Panc1 (cell line): Measurements from ENCODE around the gene RAD51AP1. TPM values are rescaled to one million over a fixed set of nuclear protein-coding genes. Genes with fewer than 3 reads are reported as not detected.

Experiments
- ATAC-seq: fragments of 200-7000 bp; cut with Tn5 transposase; 2 replicates; pipeline ENCODE4 v1.9.1; 2020; ENCODE audit warnings: mild to moderate bottlenecking, moderate library complexity
- BruUV-seq: library from RNA; stranded (reverse); fragments of 400-500 nt; replicated peaks from 2 replicates; lab custom pipeline; 2021; lab: Mats Ljungman, UMichigan
- CTCF ChIA-PET: fragments of 300-600 bp; sonication (Branson Sonifier 250); formaldehyde crosslinking; loops from one replicate; lab custom pipeline; 2022; ENCODE audit warnings: antibody characterized with exemption; lab: Charles Lee
- POLR2A ChIA-PET: fragments of 300-600 bp; sonication (Branson Sonifier 250); formaldehyde crosslinking; loops from one replicate; lab custom pipeline; 2022; ENCODE audit warnings: antibody characterized with exemption; lab: Charles Lee
- DNase-seq: peaks from one replicate; pipeline ENCODE4 v3.0.0-alpha.2; 2010; ENCODE audit warnings: low read depth, low spot score
- H3K27ac ChIP-seq: 2 replicates; pipeline ENCODE4 v1.5.1; 2011; ENCODE audit warnings: mild to moderate bottlenecking, low read length, inconsistent platforms
- H3K27me3 ChIP-seq: fragments of 200-500 bp; sonication (Bioruptor generic); 2 replicates; pipeline ENCODE4 v1.6.0; 2014; ENCODE audit warnings: low read length, inconsistent platforms; ENCODE audit not compliant: control insufficient read depth, insufficient read depth
- H3K36me3 ChIP-seq: fragments of 200-500 bp; sonication (Bioruptor generic); 2 replicates; pipeline ENCODE4 v1.5.1; 2014; ENCODE audit warnings: inconsistent platforms, mild to moderate bottlenecking, low read length, moderate library complexity; ENCODE audit not compliant: control insufficient read depth, insufficient read depth
- H3K4me1 ChIP-seq: 2 replicates; pipeline ENCODE4 v1.5.1; 2011; ENCODE audit warnings: inconsistent platforms, mild to moderate bottlenecking, low read length, moderate library complexity; ENCODE audit not compliant: control insufficient read depth, insufficient read depth
- H3K4me3 ChIP-seq, 2 experiments: 2 replicates each; pipeline ENCODE4 v1.5.1; 2011 to 2012; ENCODE audit warnings: low read depth in 2 of 2, low read length in 2 of 2, mild to moderate bottlenecking in 2 of 2, inconsistent platforms in 1 of 2, moderate library complexity in 1 of 2
- H3K9me3 ChIP-seq: fragments of 200-500 bp; sonication (Bioruptor generic); 2 replicates; pipeline ENCODE4 v1.5.1; 2014; ENCODE audit warnings: low read depth, mild to moderate bottlenecking, inconsistent platforms, low read length, moderate library complexity; ENCODE audit not compliant: control insufficient read depth, insufficient read depth
- CTCF ChIP-seq: fragments of 450-650 bp; IDR thresholded peaks from 2 replicates; pipeline ENCODE4 v1.5.1; 2017; ENCODE audit warnings: mild to moderate bottlenecking
- POLR2AphosphoS5 ChIP-seq: IDR thresholded peaks from 2 replicates; pipeline ENCODE4 v1.6.1; 2012; ENCODE audit warnings: mild to moderate bottlenecking, low read depth, low read length, moderate library complexity
- SIN3A ChIP-seq: IDR thresholded peaks from 2 replicates; pipeline ENCODE4 v1.6.1; 2012; ENCODE audit warnings: low read depth, mild to moderate bottlenecking, low read length, moderate library complexity, borderline replicate concordance; ENCODE audit not compliant: insufficient read depth
- TCF7L2 ChIP-seq: IDR thresholded peaks from 2 replicates; pipeline ENCODE4 v1.6.1; 2011; ENCODE audit warnings: mild to moderate bottlenecking, low read depth, low read length, inconsistent platforms
- in situ Hi-C: cut with HindIII; loops from 2 replicates; pipeline ENCODE4 v1.10.0; 2016; ENCODE audit warnings: low sequenced_read_pairs, low pct_unique_long_range_greater_than_20kb
- intact Hi-C: fragments of 100-400 bp; cut with micrococcal nuclease; formaldehyde crosslinking; loops from one replicate; pipeline ENCODE4 v1.10.0; 2022; ENCODE audit not compliant: unreplicated experiment
- total RNA-seq: library from RNA; stranded (reverse); gene quantifications from one replicate; pipeline ENCODE4 v1.2.1, GENCODE V29; 2021; ENCODE audit not compliant: unreplicated experiment
- TF ChIP-seq, protein P1 (sequence below), 2 experiments: IDR thresholded peaks; 2 replicates each; pipeline ENCODE4 v1.6.1; 2011 to 2012; ENCODE audit warnings: low read depth in 2 of 2, control low read depth in 1 of 2, low read length in 1 of 2, mild to moderate bottlenecking in 1 of 2, moderate library complexity in 1 of 2; ENCODE audit not compliant: insufficient read depth in 1 of 2

RAD51AP1 gene
- total RNA-seq, 1 experiment from 2014 or later = 18.1 TPM

GRCh38 chr12:4535092-4535491 is 3.6 kb upstream of the RAD51AP1 start:
- no peak for TF ChIP-seq SIN3A
- no peak for TF ChIP-seq TCF7L2
- TF ChIP-seq, protein P1, sequence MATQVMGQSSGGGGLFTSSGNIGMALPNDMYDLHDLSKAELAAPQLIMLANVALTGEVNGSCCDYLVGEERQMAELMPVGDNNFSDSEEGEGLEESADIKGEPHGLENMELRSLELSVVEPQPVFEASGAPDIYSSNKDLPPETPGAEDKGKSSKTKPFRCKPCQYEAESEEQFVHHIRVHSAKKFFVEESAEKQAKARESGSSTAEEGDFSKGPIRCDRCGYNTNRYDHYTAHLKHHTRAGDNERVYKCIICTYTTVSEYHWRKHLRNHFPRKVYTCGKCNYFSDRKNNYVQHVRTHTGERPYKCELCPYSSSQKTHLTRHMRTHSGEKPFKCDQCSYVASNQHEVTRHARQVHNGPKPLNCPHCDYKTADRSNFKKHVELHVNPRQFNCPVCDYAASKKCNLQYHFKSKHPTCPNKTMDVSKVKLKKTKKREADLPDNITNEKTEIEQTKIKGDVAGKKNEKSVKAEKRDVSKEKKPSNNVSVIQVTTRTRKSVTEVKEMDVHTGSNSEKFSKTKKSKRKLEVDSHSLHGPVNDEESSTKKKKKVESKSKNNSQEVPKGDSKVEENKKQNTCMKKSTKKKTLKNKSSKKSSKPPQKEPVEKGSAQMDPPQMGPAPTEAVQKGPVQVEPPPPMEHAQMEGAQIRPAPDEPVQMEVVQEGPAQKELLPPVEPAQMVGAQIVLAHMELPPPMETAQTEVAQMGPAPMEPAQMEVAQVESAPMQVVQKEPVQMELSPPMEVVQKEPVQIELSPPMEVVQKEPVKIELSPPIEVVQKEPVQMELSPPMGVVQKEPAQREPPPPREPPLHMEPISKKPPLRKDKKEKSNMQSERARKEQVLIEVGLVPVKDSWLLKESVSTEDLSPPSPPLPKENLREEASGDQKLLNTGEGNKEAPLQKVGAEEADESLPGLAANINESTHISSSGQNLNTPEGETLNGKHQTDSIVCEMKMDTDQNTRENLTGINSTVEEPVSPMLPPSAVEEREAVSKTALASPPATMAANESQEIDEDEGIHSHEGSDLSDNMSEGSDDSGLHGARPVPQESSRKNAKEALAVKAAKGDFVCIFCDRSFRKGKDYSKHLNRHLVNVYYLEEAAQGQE (IDR thresholded peaks at IDR 0.05; ENCODE audit: insufficient read depth in 1 of 2, low read depth in 2 of 2, low read length in 1 of 2) = no peak
- no peak for TF ChIP-seq CTCF
- no peak for TF ChIP-seq POLR2AphosphoS5
- no peak overlapping the region for H3K27ac ChIP-seq
- no peaks in the 10 kb centered on the region for H3K9me3 ChIP-seq
- CTCF ChIA-PET = no interaction called here
- POLR2A ChIA-PET = no interaction called here
- ATAC-seq = no peak
- no peaks in the 10 kb centered on the region for H3K27me3 ChIP-seq
- H3K4me3 ChIP-seq = no peak overlapping the region
- DNase-seq = no peak
- no TSS peak for BruUV-seq
- intact Hi-C loops (no loop called here), in situ Hi-C loops (no loop called here)
- peaks cover 11% of the 10 kb centered on the region; the same call in 1 of the 2 replicates for H3K4me1 ChIP-seq
- H3K36me3 ChIP-seq = peaks cover 9% of the 10 kb centered on the region

- BruUV-seq = no TSS peak
- ChIA-PET POLR2A (no interaction called here), CTCF (no interaction called here)
- ATAC-seq (no peak), DNase-seq (no peak)
- no peak for TF ChIP-seq CTCF
- TF ChIP-seq TCF7L2 = no peak
- TF ChIP-seq POLR2AphosphoS5 = no peak
- no peak for TF ChIP-seq SIN3A
- TF ChIP-seq, protein P1 (IDR thresholded peaks at IDR 0.05; ENCODE audit: insufficient read depth in 1 of 2, low read depth in 2 of 2, low read length in 1 of 2) = no peak
- Histone ChIP-seq H3K9me3 (no peaks in the 10 kb centered on the region), H3K4me1 (peaks cover 11% of the 10 kb centered on the region; the same call in 1 of the 2 replicates), H3K4me3 (no peak overlapping the region), H3K27me3 (no peaks in the 10 kb centered on the region), H3K27ac (no peak overlapping the region), H3K36me3 (peaks cover 9% of the 10 kb centered on the region)
- intact Hi-C loops = no loop called here
- in situ Hi-C loops = no loop called here
These were observed 2.8 kb upstream of the RAD51AP1 start for GRCh38 chr12:4535871-4536270.
